Psoas muscle (tissue), 8 donors: ENCODE measurements around the gene UNCX. TPM values are rescaled to one million over a fixed set of nuclear protein-coding genes. Genes with fewer than 3 reads are reported as not detected.
"Not testable (repeated sequence)": the region's sequence is repeated elsewhere in the genome, so short reads cannot be mapped to it uniquely, and the experiment has no call there.

ENCODE experiments used
- ATAC-seq, 4 donors: fragments of 200-7000 bp; cut with Tn5 transposase; one replicate each; pipeline ENCODE4 v1.9.1; 2020; ENCODE audit warnings: moderate library complexity in 3 of 4, mild to moderate bottlenecking in 2 of 4
- DNase-seq, 2 donors: peaks; one replicate each; pipeline ENCODE4 v3.0.0-alpha.2; 2020
- H3K27ac ChIP-seq: fragments of 200-600 bp; one replicate; pipeline ENCODE4 v1.8.0; 2022
- H3K27me3 ChIP-seq, 3 donors: fragments of 200-600 bp in 1 of 3; one replicate each; pipeline versions ENCODE4 v1.6.1 to v1.8.0; 2013 to 2022; ENCODE audit warnings: low read length in 2 of 3, mild to moderate bottlenecking in 2 of 3, moderate library complexity in 1 of 3; ENCODE audit not compliant: insufficient read depth in 3 of 3
- H3K36me3 ChIP-seq, 2 donors: fragments of 200-600 bp in 1 of 2; one replicate each; pipeline versions ENCODE4 v1.6.1 to v1.8.0; 2013 to 2022; ENCODE audit warnings: low read depth in 1 of 2, mild to moderate bottlenecking in 1 of 2, moderate library complexity in 1 of 2; ENCODE audit not compliant: insufficient read depth in 1 of 2
- H3K4me1 ChIP-seq: fragments of 200-600 bp; one replicate; pipeline ENCODE4 v1.8.0; 2022
- H3K4me3 ChIP-seq: fragments of 200-600 bp; one replicate; pipeline ENCODE4 v1.8.0; 2022; ENCODE audit warnings: mild to moderate bottlenecking
- H3K9me3 ChIP-seq: fragments of 200-600 bp; one replicate; pipeline ENCODE4 v1.8.0; 2022
- WGBS, 3 donors: extraction: QIAGEN DNeasy Blood & Tissue Kit; methylation state at CpG; one replicate each; pipeline versions ENCODE4 v1.1.6 to v1.1.7; 2013; 5-methylcytosine and 5-hydroxymethylcytosine counted together
- intact Hi-C, 2 donors: fragments of 100-400 bp; cut with DNase I; formaldehyde crosslinking; loops; one replicate each; pipeline versions ENCODE4 v1.11.0 to v1.14.2; 2022
- polyA plus RNA-seq, 3 donors: library from polyadenylated mRNA; stranded (reverse); fragments of 200-250 nt; gene quantifications; one replicate each; pipeline ENCODE4 v1.2.3, GENCODE V29; 2013
- total RNA-seq, 4 donors: library from RNA; stranded (reverse); fragmentation: NEBNext Ultra II Directional in 2 of 4; extraction: Animal tissue kit (Norgen Biotek cat#: 25700) in 2 of 4; gene quantifications; one replicate each; pipeline versions ENCODE4 v1.2.1 to v1.2.4, GENCODE V29; 2021 to 2023
- TF ChIP-seq, protein P1 (sequence below): fragments of 200-600 bp; IDR thresholded peaks from one replicate; pipeline ENCODE4 v1.8.0; 2022; ENCODE audit warnings: antibody characterized with exemption
- donor health status: healthy with polysubstance abuse.
- donor health status: DM: no; HTN: no; CAD: no; lungs with moderate emphysema.
- donor health status: Bipolar disorder and iron deficiency.
- donor health status: healthy.
- donor health status: DM: yes; HTN: yes; CAD: no.
- donor health status: DM: no; HTN: no; CAD: no.
- donor health status: DM: no; HTN: no; CAD: no.
- donor health status: DM: yes; HTN: yes; CAD: no.

UNCX gene
- total and polyA plus RNA-seq, 7 donors: not detected

- 22 to 29% (median 22%) methylated on average over 19 of the region's 19 CpGs for WGBS, 3 donors
Observed at GRCh38 chr7:1200045-1200444, 32.6 kb upstream of the UNCX start.

DNA sequence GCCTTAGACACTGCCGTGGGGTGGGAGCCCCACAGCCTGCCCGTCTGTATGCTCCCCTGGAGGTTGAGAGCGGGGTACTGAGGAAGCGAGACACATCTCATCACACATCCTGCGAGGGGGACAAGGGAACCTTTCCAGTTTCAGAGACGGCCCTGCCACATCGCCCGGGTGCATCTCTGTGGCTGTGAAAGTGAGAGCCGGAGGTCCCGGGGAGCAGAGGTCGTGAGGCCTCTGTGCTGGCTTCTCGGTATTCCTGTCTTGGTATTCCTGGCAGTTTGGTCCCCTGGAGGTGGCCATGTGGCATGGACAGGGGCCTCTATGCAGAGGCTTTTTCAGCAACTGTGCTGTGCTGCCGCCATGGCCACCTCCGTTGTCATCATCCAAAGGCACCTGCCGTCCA lies 30.8 kb upstream of the UNCX start:
- no peaks in the 10 kb centered on the region for H3K9me3 ChIP-seq
- no peak overlapping the region for H3K4me3 ChIP-seq
- DNase-seq (no peak), ATAC-seq (no peak)
- no peak overlapping the region for H3K27ac ChIP-seq
- H3K27me3 ChIP-seq: peaks cover 0 to 57% (median 3%) of the 10 kb centered on the region in 3 donors
- WGBS, 3 donors: 80 to 81% (median 80%) methylated on average over 15 of the region's 15 CpGs
- intact Hi-C loops: no loop called here
- TF ChIP-seq, protein P1, sequence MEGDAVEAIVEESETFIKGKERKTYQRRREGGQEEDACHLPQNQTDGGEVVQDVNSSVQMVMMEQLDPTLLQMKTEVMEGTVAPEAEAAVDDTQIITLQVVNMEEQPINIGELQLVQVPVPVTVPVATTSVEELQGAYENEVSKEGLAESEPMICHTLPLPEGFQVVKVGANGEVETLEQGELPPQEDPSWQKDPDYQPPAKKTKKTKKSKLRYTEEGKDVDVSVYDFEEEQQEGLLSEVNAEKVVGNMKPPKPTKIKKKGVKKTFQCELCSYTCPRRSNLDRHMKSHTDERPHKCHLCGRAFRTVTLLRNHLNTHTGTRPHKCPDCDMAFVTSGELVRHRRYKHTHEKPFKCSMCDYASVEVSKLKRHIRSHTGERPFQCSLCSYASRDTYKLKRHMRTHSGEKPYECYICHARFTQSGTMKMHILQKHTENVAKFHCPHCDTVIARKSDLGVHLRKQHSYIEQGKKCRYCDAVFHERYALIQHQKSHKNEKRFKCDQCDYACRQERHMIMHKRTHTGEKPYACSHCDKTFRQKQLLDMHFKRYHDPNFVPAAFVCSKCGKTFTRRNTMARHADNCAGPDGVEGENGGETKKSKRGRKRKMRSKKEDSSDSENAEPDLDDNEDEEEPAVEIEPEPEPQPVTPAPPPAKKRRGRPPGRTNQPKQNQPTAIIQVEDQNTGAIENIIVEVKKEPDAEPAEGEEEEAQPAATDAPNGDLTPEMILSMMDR: no peak
- H3K36me3 ChIP-seq: no peaks in the 10 kb centered on the region
- H3K4me1 ChIP-seq: no peaks in the 10 kb centered on the region

More at GRCh38 chr7:1200045-1200444, 32.6 kb upstream of the UNCX start:
- no peaks in the 10 kb centered on the region for H3K36me3 ChIP-seq
- H3K27ac ChIP-seq: no peak overlapping the region
- intact Hi-C loops: no loop called here
- H3K27me3 ChIP-seq: peaks cover 0 to 50% (median 3%) of the 10 kb centered on the region in 3 donors
- no peaks in the 10 kb centered on the region for H3K9me3 ChIP-seq
- DNase-seq: no peak
- H3K4me3 ChIP-seq: no peak overlapping the region
- TF ChIP-seq, protein P1: no peak
- H3K4me1 ChIP-seq: no peaks in the 10 kb centered on the region
- ATAC-seq: no peak

GRCh38 chr7:1202914-1203313 lies 29.8 kb upstream of the UNCX start:
- H3K4me3 ChIP-seq, intact Hi-C loops, H3K4me1 ChIP-seq, ATAC-seq, H3K27ac ChIP-seq, DNase-seq, H3K36me3 ChIP-seq, H3K9me3 ChIP-seq: not testable (repeated sequence)
- peaks cover 0 to 63% (median 3%) of the 10 kb centered on the region in 3 donors for H3K27me3 ChIP-seq
- 91 to 94% (median 92%) methylated on average over 6 of the region's 6 CpGs for WGBS, 3 donors

- no peaks in the 10 kb centered on the region for H3K4me1 ChIP-seq
- intact Hi-C loops: no loop called here
- TF ChIP-seq, protein P1: no peak
- no peaks in the 10 kb centered on the region for H3K9me3 ChIP-seq
- H3K27ac ChIP-seq: no peak overlapping the region
- H3K4me3 ChIP-seq: no peak overlapping the region
- no peaks in the 10 kb centered on the region for H3K36me3 ChIP-seq
- no peak for DNase-seq
- peaks cover 0 to 63% (median 3%) of the 10 kb centered on the region in 3 donors for H3K27me3 ChIP-seq
- ATAC-seq: no peak
- WGBS, 3 donors: 25 to 36% (median 31%) methylated on average over 19 of the region's 19 CpGs
Observed at GRCh38 chr7:1204460-1205140, 28.1 kb upstream of the UNCX start.

DNA sequence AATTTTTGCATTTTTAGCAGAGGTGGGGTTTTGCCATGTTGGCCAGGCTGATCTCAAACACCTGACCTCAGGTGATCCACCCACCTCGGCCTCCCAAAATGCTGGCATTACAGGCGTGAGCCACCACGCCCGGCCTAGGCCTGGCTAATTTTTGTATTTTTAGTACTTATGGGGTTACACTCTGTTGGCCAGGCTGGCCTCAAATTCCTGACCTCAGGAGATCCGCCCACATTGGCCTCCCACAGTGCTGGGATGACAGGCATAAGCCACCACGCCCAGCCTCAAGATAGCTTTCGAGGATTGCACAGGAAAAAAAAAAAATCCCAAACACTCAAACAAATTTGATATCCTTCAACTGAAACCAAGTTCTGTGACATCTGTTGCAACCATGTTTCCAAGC lies 26.9 kb upstream of the UNCX start:
- H3K4me3 ChIP-seq, H3K36me3 ChIP-seq, DNase-seq, H3K9me3 ChIP-seq, intact Hi-C loops, H3K4me1 ChIP-seq, ATAC-seq, H3K27ac ChIP-seq: not testable (repeated sequence)
- 93 to 98% (median 94%) methylated on average over 7 of the region's 7 CpGs for WGBS, 3 donors
- peaks cover 0 to 63% (median 3%) of the 10 kb centered on the region in 3 donors for H3K27me3 ChIP-seq

- Histone ChIP-seq H3K27ac (no peak overlapping the region), H3K9me3 (no peaks in the 10 kb centered on the region), H3K36me3 (no peaks in the 10 kb centered on the region), H3K27me3 (peaks cover 0 to 70% (median 5%) of the 10 kb centered on the region in 3 donors), H3K4me3 (no peak overlapping the region), H3K4me1 (peaks cover 5% of the 10 kb centered on the region)
- ATAC-seq (no peak), DNase-seq (no peak)
- WGBS, 3 donors: 78 to 83% (median 83%) methylated on average over 14 of the region's 14 CpGs
- intact Hi-C loops: no loop called here
- TF ChIP-seq, protein P1: no peak
Observed at GRCh38 chr7:1209097-1209496, 23.6 kb upstream of the UNCX start.
